ENCODE data around the gene MLXIPL.

DNA sequence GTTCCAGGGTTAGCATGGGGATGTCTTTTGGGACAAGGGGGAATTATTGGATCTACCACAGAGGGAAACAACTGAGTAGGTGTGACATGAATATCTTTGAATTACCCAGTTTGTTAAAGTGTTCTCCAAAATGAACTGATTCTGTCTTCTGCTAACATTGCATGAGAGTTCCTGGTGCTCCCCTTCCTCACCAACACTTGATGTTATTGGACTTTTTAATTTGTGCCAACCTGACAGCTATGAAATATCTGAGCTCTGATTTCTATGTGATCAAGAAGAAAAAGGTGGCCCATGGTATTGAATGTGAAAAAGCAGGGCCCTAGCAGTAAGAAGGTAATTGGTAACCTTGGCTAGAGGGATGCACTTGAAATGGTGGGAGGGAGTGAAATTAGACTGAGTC lies 38.7 kb upstream of the MLXIPL start:
- TF ChIP-seq, protein P1, sequence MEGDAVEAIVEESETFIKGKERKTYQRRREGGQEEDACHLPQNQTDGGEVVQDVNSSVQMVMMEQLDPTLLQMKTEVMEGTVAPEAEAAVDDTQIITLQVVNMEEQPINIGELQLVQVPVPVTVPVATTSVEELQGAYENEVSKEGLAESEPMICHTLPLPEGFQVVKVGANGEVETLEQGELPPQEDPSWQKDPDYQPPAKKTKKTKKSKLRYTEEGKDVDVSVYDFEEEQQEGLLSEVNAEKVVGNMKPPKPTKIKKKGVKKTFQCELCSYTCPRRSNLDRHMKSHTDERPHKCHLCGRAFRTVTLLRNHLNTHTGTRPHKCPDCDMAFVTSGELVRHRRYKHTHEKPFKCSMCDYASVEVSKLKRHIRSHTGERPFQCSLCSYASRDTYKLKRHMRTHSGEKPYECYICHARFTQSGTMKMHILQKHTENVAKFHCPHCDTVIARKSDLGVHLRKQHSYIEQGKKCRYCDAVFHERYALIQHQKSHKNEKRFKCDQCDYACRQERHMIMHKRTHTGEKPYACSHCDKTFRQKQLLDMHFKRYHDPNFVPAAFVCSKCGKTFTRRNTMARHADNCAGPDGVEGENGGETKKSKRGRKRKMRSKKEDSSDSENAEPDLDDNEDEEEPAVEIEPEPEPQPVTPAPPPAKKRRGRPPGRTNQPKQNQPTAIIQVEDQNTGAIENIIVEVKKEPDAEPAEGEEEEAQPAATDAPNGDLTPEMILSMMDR (IDR thresholded peaks at IDR 0.05; ENCODE audit: low read depth, low read length, missing input control), result no peak
- TF ChIP-seq SP1 (IDR thresholded peaks at IDR 0.05) (no peak), TAF1 (conservative IDR thresholded peaks at IDR 0.05) (no peak)
- TF ChIP-seq, protein P2, sequence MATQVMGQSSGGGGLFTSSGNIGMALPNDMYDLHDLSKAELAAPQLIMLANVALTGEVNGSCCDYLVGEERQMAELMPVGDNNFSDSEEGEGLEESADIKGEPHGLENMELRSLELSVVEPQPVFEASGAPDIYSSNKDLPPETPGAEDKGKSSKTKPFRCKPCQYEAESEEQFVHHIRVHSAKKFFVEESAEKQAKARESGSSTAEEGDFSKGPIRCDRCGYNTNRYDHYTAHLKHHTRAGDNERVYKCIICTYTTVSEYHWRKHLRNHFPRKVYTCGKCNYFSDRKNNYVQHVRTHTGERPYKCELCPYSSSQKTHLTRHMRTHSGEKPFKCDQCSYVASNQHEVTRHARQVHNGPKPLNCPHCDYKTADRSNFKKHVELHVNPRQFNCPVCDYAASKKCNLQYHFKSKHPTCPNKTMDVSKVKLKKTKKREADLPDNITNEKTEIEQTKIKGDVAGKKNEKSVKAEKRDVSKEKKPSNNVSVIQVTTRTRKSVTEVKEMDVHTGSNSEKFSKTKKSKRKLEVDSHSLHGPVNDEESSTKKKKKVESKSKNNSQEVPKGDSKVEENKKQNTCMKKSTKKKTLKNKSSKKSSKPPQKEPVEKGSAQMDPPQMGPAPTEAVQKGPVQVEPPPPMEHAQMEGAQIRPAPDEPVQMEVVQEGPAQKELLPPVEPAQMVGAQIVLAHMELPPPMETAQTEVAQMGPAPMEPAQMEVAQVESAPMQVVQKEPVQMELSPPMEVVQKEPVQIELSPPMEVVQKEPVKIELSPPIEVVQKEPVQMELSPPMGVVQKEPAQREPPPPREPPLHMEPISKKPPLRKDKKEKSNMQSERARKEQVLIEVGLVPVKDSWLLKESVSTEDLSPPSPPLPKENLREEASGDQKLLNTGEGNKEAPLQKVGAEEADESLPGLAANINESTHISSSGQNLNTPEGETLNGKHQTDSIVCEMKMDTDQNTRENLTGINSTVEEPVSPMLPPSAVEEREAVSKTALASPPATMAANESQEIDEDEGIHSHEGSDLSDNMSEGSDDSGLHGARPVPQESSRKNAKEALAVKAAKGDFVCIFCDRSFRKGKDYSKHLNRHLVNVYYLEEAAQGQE (IDR thresholded peaks at IDR 0.05), result no peak

Data from liver (tissue), 3 donors.